Measurements from ENCODE around the gene NKX1-1. TPM values are rescaled to one million over a fixed set of nuclear protein-coding genes. Genes with fewer than 3 reads are reported as not detected.
A peak's percentile ranks its signal among the peaks of the same experiment; 100 is the strongest.

Gene NKX1-1
- total and polyA plus RNA-seq, 9 of the 15 experiments (the other 6 are each of a cell fraction or from before 2014, with no cell fraction given) = not detected

DNA sequence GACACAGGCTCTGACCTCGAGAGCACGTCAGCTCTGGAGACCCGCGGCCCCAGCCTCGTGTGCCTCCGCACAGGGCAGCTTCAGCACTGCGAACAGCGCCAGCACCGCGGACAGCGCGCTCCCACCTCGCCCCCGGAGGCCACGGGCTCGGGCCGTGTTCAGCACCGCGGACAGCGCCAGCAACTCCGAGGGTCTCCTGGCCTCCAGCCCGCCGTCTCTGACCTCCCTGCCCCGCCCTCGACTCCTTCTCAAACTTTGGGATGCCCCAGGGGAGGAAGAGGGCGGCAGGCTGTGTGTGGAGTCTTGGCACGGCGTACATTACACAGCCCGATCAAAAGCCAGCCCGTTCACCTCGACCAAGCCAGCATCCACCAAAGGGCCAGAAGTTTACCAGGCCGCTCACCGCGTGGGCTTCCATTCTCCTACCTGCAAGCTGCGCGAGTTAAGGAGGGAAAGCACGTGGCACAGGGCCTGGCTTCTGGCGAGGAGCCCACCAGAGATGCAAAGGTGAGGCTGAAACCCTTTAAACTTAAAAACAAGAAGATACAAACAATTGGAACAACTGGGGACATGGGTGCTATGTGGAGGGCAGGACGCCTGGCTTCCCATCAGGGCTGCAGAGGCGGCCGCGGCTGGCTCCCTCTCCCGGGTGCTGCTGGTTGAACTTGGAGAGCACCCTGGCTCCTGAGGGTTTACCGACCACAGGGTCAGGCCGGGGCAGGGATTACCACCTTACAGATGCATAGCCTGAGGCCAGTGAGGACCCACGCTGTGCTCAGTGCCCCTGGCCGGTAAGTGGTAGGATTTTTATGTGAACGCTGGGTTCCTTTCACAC lies 4.5 kb upstream of the NKX1-1 start (continued):
- TF ChIP-seq, protein P1, sequence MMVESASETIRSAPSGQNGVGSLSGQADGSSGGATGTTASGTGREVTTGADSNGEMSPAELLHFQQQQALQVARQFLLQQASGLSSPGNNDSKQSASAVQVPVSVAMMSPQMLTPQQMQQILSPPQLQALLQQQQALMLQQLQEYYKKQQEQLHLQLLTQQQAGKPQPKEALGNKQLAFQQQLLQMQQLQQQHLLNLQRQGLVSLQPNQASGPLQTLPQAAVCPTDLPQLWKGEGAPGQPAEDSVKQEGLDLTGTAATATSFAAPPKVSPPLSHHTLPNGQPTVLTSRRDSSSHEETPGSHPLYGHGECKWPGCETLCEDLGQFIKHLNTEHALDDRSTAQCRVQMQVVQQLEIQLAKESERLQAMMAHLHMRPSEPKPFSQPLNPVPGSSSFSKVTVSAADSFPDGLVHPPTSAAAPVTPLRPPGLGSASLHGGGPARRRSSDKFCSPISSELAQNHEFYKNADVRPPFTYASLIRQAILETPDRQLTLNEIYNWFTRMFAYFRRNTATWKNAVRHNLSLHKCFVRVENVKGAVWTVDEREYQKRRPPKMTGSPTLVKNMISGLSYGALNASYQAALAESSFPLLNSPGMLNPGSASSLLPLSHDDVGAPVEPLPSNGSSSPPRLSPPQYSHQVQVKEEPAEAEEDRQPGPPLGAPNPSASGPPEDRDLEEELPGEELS (CRISPR knock-in tag; IDR thresholded peaks at IDR 0.05; ENCODE audit: borderline replicate concordance) = peak; percentile 100
- TF ChIP-seq ZSCAN32 (CRISPR knock-in tag; IDR thresholded peaks at IDR 0.05) (0 out of 2 replicates have a peak, but pooled peaks have one; percentile 18), SAP30 (IDR thresholded peaks at IDR 0.05; ENCODE audit: borderline replicate concordance, insufficient read depth, low read depth, low read length, poor library complexity, severe bottlenecking) (peak; percentile 99), ZBTB1 (CRISPR knock-in tag; IDR thresholded peaks at IDR 0.05; ENCODE audit: borderline replicate concordance, low read depth) (peak; percentile 98), NR2C2 (CRISPR knock-in tag; IDR thresholded peaks at IDR 0.05) (peak; percentile 97), NR2C2 (tag; IDR thresholded peaks at IDR 0.05) (peak; percentile 32; the same call in 1 of the 2 replicates), HIVEP1 (CRISPR knock-in tag; IDR thresholded peaks at IDR 0.05) (no peak), PCBP1 (IDR thresholded peaks at IDR 0.05; ENCODE audit: low read depth, low read length, poor library complexity, severe bottlenecking) (peak; percentile 88), MTF1 (CRISPR knock-in tag; IDR thresholded peaks at IDR 0.05; ENCODE audit: borderline replicate concordance) (no peak), TCF3 (CRISPR knock-in tag; IDR thresholded peaks at IDR 0.05) (peak; percentile 79), ETV5 (CRISPR knock-in tag; IDR thresholded peaks at IDR 0.05; ENCODE audit: low read depth) (peak; percentile 99), TAL1 (IDR thresholded peaks at IDR 0.05) (no peak), KDM1A (IDR thresholded peaks at IDR 0.05) (0 out of 4 replicates have a peak, but pooled peaks of 1 of the 2 experiments have one; percentile 14), NR3C1 (CRISPR knock-in tag; IDR thresholded peaks at IDR 0.05) (peak; percentile 100)
- TF ChIP-seq, protein P2, sequence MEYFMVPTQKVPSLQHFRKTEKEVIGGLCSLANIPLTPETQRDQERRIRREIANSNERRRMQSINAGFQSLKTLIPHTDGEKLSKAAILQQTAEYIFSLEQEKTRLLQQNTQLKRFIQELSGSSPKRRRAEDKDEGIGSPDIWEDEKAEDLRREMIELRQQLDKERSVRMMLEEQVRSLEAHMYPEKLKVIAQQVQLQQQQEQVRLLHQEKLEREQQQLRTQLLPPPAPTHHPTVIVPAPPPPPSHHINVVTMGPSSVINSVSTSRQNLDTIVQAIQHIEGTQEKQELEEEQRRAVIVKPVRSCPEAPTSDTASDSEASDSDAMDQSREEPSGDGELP (CRISPR knock-in tag; IDR thresholded peaks at IDR 0.05; ENCODE audit: borderline replicate concordance) = peak; percentile 98
- TF ChIP-seq, protein P3, sequence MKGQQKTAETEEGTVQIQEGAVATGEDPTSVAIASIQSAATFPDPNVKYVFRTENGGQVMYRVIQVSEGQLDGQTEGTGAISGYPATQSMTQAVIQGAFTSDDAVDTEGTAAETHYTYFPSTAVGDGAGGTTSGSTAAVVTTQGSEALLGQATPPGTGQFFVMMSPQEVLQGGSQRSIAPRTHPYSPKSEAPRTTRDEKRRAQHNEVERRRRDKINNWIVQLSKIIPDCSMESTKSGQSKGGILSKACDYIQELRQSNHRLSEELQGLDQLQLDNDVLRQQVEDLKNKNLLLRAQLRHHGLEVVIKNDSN (CRISPR knock-in tag; IDR thresholded peaks at IDR 0.05) = peak; percentile 82
- TF ChIP-seq, protein P4, sequence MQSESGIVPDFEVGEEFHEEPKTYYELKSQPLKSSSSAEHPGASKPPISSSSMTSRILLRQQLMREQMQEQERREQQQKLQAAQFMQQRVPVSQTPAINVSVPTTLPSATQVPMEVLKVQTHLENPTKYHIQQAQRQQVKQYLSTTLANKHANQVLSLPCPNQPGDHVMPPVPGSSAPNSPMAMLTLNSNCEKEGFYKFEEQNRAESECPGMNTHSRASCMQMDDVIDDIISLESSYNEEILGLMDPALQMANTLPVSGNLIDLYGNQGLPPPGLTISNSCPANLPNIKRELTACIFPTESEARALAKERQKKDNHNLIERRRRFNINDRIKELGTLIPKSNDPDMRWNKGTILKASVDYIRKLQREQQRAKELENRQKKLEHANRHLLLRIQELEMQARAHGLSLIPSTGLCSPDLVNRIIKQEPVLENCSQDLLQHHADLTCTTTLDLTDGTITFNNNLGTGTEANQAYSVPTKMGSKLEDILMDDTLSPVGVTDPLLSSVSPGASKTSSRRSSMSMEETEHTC (IDR thresholded peaks at IDR 0.05) = no peak
- TF ChIP-seq, protein P5, sequence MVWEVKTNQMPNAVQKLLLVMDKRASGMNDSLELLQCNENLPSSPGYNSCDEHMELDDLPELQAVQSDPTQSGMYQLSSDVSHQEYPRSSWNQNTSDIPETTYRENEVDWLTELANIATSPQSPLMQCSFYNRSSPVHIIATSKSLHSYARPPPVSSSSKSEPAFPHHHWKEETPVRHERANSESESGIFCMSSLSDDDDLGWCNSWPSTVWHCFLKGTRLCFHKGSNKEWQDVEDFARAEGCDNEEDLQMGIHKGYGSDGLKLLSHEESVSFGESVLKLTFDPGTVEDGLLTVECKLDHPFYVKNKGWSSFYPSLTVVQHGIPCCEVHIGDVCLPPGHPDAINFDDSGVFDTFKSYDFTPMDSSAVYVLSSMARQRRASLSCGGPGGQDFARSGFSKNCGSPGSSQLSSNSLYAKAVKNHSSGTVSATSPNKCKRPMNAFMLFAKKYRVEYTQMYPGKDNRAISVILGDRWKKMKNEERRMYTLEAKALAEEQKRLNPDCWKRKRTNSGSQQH (CRISPR knock-in tag; IDR thresholded peaks at IDR 0.05) = no peak
- TF ChIP-seq, protein P6, sequence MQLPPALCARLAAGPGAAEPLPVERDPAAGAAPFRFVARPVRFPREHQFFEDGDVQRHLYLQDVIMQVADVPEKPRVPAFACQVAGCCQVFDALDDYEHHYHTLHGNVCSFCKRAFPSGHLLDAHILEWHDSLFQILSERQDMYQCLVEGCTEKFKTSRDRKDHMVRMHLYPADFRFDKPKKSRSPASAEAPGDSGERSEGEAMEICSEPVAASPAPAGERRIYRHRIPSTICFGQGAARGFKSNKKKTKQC (CRISPR knock-in tag; IDR thresholded peaks at IDR 0.05) = peak; percentile 100

All from K562 (cell line).